Uterus (tissue), 2 donors: ENCODE results near the gene NRGN.

Source experiments
- CTCF ChIP-seq, 4 experiments: fragments of 200-600 bp in 2 of 4; fragments of 450-650 bp in 2 of 4; sonication (generic) in 2 of 4; IDR thresholded peaks; one replicate each; pipeline ENCODE4 v1.5.1; 2016 to 2019; ENCODE audit warnings: antibody characterized with exemption in 4 of 4, mild to moderate bottlenecking in 2 of 4, moderate library complexity in 1 of 4
- POLR2A ChIP-seq, 2 donors: fragments of 450-650 bp; IDR thresholded peaks; one replicate each; pipeline ENCODE4 v1.6.1; 2016; ENCODE audit warnings: antibody characterized with exemption in 2 of 2, mild to moderate bottlenecking in 1 of 2, moderate library complexity in 1 of 2

DNA sequence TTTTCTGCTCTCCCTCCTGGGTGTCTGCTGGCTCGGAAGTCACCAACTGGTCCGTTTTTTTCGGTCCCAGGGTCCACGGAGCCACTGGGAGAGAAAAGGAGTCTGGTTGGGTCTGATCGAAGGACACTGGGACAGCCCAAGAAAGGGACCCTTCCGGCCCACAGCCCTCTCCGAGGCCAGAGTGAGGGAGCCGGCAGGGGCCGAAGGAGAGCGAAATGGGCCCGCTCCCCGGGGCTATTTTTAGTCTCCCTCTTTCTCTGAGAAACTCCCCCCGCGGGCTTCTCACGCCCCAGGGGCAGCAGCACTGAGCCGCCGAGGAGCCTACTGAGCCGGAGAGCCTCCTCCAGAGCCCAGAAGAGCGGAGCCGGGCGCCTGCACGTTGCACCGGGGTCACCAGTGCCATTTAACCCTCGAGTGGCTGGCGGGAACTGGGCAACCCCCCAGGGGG, 20.5 kb downstream of the NRGN start:
- TF ChIP-seq POLR2A (IDR thresholded peaks at IDR 0.05) (no peak), CTCF (IDR thresholded peaks at IDR 0.05) (no peak)
